HG02870 (cell line): ENCODE measurements around the gene TP53BP1.

Experiments
- ATAC-seq: cut with Tn5 transposase; IDR thresholded peaks from one replicate; pipeline ENCODE4 v1.9.1; 2021; ENCODE audit warnings: mild to moderate bottlenecking, moderate library complexity; ENCODE audit not compliant: unreplicated experiment

TP53BP1 gene

GRCh38 chr15:43518197-43518761, 25.3 kb upstream of the TP53BP1 start:
- no peak for ATAC-seq

DNA sequence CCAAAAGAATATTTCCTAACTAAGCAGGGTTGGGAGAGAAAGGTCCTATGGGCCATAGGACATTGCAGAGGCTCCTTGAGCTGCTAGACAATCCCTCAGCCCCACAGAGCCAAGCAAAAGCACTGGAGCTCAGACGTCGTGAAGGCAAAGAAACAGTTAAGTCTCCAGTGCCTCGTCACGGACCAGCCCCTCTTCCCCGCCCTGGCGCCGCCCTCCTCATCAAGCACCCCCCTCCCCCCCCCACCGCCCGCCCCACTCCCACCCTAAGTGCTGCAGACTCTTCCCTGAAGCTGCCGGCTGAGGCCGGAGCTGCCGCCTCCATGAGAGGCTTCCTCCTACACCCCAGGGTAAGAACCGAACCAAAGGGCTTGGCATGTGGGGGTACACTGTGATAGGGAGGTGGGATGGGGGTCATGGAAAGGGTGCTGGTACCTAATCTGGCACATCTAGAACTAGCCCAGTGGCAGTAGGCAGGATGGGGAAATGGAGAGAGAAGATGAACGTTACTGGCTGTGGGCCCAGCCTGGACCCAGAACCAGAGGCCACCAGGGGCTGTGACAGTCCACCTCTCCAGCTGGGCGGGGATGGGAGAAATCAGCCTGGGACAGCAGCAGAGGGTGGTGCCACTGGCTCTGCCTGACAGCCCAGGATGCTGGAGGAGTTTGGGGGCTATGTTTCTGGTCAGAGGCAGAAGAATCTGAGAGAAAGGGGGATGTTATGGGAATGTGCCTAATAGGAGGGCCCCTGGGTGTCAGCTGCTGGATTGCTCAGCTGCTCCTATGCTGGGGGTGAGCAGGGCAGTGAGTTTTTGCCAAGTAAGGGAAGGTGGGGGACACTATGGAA, 24.6 kb upstream of the TP53BP1 start, which contains the start of gene MAP1A:
MAP1A (plus strand) TSS at position 255 of the 843 bp plus-strand sequence. CDS start 3,866 bp downstream, outside the sequence.
- ATAC-seq, result no peak

DNA sequence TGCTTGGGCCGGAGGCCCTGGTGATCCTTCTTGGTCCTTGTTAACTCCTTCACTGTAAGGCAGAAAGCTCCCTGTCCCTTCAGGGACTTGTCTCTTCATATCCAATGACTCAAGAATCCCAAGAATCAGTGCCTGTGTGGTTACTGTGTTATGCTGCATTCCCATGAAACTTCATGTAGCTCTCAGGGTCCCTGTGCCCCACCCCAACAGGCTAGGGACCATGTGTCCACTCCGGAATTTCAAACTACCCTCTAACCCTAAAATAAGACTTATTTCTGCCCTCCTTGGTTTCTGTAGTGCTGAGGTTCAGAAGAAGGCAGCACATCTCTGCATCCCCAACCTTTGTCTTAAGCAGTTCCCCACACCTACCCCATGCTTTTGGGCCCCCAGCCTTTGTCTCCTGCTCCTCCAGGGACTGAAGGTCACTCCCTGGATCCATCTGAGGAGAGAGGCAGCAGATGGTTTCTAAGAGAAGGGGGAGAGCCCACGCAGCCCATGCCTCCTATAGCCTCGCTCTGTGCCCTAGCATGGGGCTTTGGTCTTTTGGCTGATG, 23.9 kb upstream of the TP53BP1 start:
- no peak for ATAC-seq

GRCh38 chr15:43516185-43516584, 23.2 kb upstream of the TP53BP1 start:
- ATAC-seq, result no peak

GRCh38 chr15:43515741-43516140, 22.8 kb upstream of the TP53BP1 start:
- ATAC-seq, result no peak

- no peak for ATAC-seq
Observed at GRCh38 chr15:43514241-43515057, 21.5 kb upstream of the TP53BP1 start.

GRCh38 chr15:43513550-43513949, 20.6 kb upstream of the TP53BP1 start:
- ATAC-seq, result no peak

- no peak for ATAC-seq
Observed at GRCh38 chr15:43511012-43511885, 18.3 kb upstream of the TP53BP1 start.

DNA sequence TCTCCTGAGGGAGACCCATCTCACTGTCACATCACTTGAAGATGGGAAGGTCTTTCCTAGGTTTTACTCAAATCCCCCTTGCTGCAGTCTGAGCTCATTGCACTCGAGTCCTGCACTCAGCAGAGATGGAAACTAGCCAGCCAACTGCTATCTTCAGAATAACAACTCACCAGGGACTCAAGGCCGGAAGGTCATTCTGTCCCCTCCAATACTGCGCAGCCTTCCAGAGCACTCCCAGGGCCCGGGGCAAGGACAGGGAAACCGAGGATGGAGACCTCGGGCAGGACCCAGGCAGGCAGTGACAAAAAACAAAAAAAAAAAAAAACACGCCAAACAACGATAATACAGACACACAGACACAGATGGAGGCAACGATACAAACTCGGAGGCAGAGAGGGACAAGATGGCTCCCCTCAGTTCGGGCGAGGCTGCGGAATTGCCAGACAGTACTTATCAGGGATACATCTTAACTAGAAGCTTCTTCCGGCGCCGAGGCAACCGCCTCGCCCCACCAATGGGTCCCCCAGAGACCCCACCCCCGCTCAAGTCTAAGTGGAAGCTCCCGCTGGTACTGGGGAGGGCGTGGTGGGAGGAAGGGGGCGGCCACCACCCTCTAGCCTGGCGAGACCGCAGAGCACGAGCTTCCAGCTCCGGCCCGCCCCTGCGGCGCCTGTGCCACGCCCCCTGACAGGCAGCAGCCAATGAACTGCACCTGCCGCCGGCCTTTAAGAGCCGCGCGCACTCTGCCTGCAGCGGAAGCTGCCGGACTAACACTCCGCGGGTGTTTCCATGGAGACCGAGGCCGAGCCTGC, 17.4 kb upstream of the TP53BP1 start:
- peak; percentile 97 for ATAC-seq

DNA sequence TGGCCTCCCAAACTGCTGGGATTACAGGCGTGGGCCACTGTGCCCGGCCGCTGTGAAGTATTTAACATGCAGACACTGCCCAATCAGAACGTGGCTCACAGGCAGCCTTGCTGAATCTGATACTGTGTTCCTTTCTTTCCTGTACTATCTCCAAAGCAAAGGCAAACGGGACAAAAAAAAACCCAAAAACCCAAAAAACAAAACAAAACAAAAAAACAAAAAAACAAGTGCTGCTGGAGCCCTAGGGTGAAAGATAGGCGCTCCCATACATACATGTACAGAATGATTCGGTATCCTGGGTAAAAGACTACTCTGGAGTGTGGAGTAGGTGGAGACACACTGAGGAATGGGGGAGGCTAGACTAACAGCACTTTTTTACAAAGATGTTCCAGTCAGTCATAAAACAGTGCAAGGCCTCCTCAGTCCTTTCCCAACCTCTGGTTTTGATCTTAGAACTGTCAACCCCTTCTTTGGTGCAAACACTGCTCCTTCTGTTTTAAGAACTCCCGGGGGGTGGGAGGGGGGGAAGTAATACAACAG, 16.8 kb upstream of the TP53BP1 start:
- ATAC-seq, result no peak

- no peak for ATAC-seq
Observed at GRCh38 chr15:43508991-43509659, 16.2 kb upstream of the TP53BP1 start.

DNA sequence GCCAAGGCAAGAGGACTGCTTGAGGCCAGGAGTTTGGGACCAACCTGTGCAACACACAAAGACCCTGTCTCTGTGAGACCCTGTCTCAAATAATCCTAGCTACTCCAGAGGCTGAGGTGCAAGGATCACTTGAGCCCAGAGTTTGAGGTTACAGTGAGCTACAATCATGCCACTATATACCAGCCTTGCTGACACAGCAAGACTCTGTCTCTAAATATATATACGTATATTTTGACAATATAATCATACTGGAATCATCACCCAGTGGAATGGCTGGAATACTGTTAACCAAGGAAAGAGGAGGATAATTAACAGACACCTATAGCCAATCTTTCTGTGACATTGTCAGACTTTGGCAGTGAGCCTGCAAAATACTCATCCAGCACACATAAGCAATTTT, 15.5 kb upstream of the TP53BP1 start:
- no peak for ATAC-seq

GRCh38 chr15:43505738-43506137, 12.8 kb upstream of the TP53BP1 start:
- no peak for ATAC-seq

DNA sequence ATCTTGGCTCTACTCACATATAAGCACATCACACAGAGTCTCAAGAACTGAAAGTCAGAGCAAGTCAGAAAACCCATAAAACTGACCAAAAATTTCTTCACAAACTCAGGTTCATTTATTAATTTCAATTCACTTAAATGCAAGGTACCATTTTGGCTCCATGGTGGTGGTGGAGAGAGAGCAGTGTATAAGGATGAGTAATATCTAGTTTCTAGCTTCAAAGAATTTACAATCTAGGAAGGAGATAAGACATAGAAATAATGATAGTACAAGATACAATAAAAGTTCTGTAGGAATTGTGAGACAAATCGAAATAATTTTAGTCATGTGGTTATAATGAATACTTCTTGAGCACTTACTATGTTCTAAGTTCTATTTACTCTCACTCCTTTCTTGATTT, 6.7 kb upstream of the TP53BP1 start:
- ATAC-seq, result no peak

DNA sequence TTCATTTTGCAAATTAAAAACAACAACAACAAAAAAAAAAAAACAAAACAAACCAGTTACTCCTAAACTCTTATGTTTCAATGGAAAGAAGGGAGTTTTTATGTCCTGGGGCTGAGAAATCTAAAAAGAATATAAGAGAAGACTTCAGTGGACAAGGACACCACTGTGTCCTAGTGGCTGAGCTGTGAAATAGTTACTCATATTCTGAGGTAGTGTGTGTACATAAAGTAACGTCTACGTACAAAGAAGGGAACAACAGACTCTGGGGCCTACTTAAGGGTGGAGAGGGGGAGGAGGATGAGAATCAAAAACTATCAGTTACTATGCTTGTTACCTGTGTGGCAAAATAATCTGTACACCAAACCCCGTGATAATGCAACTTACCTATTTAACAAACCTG, 6.0 kb upstream of the TP53BP1 start:
- ATAC-seq, result no peak

DNA sequence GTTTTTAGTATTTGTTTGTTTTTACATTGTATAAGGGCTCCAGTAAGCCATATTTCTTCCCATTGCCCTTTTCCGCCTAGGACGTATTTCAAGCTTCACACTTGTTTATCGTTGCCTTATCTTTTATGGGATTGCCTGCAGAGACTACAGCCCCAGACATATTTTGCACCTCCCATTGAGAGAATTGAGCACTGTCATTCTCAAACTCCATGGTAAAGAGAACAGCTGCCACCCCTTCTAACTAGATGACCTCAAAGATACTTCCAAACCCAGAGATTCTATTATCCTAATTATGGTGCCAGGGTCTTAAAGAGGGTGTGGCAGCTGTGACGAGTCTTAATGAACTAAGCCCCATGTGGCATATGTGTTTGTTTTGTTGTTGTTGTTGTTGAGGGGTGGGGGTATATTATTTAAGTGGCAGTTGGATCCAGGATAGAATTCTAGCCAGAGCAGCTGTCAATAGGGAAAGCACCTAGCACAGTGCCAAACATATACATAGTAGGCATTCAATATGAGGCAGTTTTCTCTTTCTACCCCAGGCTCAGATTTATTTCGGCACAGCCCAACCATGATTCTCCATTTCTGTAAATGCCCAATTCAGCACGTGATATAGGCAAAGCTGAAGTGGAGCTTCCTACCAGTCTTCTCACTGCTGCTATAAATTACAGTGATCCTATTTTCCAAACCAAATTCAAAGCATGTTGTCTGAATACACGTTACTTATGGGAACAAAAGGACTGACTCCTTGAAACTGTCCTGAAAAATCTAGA, 932 bp upstream of the TP53BP1 start:
- ATAC-seq, result no peak

DNA sequence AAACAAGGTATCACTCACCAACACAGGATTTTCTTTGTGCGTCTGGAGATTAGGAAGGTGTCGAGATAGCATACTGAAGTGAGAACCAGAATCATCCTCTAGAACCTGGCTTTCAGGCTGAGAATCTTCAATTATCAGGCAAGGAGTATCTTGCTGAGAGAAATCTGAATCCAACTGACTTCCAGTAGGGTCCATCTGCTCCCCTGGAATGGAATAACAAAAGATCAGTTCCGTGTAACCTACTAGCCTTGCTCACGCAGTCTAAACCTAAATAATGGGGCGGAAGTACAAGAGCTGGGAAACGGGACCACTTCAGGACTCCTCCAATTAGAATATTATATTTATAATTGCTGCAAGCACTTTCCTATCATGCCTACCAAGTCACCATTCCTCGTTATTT, 690 bp downstream of the TP53BP1 start:
- no peak for ATAC-seq

DNA sequence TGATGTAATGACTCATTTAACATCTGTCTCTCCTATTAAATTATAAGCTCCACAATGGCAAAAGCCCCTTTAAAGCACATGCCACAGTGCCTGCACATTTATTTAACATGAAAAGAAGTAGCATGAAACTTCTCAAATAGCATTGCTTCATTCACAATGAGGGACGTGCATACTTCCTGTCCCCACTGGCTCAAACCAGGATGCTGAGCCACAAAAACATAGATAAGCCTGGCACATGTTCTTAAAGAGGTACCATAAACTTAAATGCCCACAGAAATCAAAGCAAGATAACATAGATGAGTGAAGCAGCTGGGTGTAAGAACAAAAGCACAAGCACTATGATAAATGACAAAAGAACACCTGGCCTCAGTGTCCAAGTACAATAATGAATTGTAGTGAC, 3.8 kb downstream of the TP53BP1 start:
- no peak for ATAC-seq
